Measurements from ENCODE around the gene PERM1.

PERM1 gene

DNA sequence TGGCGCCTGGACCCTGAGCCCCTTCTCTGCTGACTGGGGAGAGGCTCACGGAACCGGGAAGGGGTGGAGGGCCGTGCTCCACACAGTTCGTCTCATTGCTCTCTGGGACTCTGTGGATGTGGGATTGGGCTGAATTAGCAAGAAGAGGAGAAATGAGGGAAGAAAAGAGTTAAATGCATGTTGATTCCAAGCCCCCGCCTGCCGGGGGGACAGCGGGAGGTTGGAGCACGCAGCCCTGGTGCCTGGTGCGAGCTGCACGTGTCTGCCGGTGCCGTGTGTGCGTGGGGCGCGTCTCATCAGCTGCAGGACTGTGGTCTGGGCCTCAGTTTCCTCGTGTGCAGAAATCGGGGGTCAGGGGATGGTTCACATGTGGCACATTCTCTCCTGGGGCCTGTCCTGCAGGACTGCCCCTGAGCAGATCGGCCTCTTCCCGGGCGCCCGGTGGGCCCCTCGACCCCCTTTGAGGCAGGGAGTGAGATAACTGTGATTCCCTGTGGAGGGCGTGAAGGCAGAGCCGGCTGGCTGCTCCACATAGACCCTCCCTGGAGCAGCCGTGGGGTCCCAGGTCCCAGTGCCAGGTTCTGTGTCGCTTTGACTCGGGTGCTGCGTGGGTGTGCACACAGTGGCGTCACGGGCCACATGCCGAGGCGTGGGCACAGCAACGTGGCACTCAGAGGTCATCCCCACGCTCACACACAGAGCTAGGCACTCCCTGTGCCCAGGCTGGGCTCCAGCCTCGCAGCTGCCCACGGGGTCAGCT lies 46.7 kb downstream of the PERM1 start:
- DNase-seq (ENCODE audit: low read depth) = no peak

DNA sequence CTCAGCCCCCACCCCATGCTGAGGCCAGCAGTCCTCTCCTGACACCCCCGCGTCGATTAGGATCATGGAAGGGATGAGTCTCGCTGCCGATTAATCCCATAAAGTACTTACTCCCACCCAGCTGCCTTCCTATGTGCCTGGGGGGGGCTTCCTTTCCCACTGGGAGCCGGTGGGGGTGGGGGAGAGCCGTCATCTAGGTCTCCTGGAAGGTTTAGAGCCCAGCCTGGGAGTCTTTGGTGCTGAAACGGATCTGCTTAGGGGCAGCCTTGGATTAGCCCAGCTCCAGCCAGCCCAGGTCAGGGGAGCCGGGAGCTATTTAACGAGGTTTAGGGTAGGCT lies 48.3 kb downstream of the PERM1 start:
- no peak for DNase-seq (ENCODE audit: low read depth)

DNA sequence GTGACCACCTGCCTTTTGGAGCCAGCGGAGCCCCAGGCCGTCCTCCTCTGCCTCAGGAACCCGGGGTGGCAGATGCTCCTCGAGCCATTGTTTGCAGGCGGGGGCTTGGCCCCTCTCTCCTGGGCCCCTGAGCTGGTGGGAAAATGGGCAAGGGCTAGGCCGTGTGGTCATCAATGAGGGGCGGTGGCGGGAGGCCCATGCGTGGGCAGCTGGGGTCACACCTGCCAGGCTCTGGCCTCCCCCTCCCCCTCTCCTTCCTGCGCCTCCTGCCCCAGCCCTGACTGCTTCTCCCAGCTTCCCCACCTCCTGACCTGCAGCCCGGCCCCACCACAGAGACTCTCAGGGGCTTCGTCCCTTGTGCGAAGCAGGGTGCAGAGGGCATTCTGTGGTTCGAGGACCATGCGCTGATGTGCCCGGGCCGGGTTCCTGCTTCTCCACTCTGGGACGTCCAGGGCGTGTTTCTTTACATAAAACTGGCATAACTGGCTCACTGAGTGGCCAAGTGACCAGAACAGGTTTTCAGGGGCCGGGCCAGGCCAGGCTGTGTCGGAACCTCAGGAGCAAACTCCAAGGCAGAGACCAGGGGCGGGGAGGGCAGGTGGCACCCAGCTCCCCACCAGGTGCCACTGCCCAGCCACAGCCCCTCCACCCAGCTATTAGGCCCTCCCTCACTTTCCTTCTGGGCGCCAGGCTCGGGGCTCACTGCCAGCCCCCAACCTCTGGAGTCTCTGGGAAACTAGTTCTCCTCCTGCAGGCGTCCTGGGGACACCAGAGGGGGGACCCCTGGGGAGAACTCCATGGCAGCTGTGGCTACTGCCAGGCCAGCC lies 48.9 kb downstream of the PERM1 start:
- DNase-seq (ENCODE audit: low read depth) = no peak

DNA sequence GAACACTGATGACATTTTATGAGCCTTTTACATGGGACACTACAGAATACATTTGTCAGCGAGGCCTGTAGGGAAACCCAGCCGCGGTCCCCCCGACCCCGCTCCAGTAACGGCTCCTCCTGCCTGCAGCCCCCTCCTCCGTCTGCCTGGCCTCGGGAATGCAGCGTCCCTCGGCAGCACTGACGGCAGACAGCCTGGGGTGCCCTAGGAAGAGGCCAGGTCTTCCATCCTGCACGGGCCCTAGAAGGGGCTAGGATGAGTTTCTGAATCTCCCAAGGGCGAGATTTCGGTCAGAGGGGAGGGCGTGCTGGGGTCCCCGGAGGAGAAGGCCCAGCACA lies 49.8 kb downstream of the PERM1 start:
- no peak for DNase-seq (ENCODE audit: low read depth)

DNA sequence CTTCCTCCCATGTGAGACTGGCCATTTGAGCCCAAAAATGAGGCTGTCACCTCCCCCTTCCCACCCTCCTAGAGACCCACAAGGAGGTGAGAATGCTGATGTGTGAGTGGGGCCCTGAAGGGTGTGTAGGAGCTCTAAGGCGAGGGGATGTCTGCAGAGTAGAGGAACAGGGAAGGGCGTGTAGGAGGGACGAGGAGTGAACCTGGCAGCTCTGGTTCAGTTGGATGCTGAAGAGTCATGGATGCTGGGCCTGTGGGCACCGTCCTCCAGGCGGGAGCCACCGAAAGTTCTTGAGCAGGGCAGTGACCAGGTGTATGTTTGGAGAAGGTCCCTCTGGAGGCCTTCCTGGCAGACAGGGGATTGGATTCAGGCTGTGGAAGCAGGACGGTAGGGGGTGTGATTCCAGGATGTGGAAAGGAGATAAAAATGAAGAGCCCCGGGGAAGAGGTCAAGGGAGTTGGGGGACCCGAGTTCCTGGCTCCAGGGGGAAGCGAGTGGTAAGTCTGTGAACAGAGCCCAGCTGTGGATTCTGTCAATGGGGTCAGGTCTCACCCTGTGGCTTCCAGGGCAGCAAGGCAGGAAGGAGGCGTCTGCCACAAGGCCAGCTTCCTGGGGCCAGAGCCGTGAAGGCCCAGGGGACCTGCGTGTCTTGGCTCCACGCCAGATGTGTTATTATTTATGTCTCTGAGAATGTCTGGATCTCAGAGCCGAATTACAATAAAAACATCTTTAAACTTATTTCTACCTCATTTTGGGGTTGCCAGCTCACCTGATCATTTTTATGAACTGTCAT lies 50.3 kb downstream of the PERM1 start:
- no peak for DNase-seq (ENCODE audit: low read depth)

DNA sequence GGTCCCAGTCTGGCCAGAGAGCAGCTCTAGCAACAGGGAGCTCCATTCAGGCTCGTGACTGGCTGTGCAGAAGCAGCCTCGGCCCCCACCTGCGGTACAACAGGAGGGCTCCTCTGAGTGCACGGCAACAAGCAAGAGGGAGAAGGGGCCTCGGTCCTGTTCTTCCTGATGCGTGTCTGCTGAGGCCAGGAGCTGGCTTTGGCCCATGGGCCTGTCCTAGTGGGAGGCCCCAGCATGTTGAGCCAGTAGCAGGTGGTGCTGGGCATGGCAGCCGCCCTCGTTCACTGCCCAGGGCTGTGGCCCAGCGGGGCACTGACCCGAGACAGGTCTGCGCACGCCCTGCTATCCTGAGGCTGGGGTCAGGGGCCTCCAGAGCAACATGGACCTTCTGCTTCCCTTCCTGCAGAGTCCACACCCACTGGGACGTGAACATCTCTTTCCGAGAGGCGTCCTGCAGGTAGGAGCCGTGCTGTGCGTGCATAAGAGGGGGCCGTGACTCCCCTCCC lies 51.2 kb downstream of the PERM1 start:
- DNase-seq (ENCODE audit: low read depth) = no peak

DNA sequence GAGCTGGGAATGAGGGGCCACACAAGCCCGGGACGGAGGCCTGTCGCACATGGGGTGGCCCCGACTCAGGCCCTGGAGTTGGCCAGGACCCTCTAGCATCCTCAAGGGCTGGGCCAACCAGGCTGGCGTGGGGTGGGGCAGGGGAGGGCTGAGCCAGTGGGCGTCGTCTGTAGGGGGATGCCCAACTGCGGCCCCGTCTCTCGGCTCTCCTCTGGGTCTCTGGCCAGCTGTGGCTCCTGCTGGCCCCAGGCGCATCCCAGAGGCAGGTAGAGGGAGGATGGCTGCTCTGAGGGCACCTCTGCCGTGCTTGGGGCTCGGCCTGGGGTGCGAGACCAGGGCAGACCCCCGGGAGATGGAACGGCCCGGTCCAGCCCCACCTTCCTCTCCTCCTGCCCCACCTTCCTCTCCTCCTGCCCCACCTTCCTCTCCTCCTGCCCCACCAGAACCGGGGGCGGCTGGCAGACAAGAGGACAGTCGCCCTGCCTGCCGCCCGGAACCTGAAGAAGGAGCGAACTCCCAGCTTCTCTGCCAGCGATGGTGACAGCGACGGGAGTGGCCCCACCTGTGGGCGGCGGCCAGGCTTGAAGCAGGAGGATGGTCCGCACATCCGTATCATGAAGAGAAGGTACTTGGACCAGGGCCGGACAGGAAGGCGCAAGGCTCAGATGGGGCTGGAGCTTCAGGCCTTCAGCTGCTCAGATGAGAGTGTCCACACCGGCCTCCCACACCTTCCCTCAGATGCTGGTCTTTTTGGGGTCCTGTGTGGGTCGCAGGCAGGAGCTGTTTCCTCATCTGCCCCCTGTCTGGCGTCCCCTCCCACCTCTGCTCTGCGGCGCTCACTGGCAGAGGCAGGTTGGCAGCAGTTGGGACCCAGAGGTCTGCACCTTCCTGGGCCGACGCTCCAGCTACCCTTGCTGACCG lies 51.9 kb downstream of the PERM1 start:
- DNase-seq (ENCODE audit: low read depth) = no peak

DNA sequence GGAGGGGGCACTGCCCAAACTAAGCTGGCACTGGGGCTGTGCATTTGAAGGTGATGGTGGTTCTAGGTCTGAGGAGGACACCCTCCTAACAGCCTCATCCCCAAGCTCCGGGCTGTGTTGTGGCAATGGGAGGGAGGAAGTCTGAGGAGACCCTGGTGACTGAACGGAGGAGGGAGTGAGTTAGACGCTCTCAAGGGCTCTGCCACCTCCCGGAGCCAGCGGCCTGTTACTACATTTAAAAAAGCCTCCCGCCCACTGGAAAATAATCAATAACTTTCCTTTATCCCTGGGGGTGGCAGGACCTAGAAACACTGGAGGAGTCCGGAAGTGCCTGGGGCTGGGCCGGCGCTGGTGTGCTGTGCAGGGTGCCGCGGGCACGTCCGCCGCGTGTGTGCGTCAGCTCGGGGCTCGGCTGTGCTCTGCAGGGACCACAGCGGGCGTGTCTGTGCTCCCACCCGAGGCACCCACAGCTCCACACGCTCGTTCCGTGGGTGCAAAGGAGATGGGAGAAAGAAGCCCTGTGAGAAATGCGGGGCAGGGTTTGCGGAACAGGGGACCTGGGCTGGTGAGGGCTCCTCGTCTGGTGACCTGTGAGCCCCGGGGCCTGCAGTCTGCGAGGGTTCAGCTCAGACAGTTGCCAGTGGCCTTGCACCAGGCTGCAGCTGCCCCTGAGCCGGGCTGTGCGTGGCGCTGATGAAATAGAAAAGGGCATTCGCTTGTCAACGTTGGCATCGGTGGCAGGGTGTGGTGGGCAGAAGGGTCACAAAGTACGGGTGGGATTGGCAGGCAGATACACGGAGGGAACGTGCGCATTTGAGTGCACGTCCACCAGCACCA lies 52.9 kb downstream of the PERM1 start:
- no peak for DNase-seq (ENCODE audit: low read depth)

DNA sequence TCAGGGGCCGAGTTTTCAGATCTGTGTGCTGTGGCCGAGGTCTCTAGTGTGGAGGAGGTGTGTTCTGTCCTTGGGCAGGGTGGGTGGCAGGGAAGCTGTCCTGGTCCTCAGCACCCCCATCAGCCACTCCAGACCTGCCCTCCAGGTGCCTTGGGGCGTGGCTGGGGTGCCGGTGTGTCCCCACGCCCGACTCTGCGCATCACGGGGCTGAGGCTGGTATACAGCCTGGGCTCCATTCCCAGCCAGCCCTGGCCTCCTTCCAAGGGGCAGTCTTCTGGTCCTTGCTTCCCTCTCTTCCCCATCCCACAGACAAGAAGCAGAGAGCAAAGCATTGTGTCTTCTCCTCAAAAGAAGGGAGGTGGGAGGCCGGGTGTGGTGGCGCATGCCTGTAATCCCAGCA lies 54.1 kb downstream of the PERM1 start:
- DNase-seq (ENCODE audit: low read depth) = no peak

DNA sequence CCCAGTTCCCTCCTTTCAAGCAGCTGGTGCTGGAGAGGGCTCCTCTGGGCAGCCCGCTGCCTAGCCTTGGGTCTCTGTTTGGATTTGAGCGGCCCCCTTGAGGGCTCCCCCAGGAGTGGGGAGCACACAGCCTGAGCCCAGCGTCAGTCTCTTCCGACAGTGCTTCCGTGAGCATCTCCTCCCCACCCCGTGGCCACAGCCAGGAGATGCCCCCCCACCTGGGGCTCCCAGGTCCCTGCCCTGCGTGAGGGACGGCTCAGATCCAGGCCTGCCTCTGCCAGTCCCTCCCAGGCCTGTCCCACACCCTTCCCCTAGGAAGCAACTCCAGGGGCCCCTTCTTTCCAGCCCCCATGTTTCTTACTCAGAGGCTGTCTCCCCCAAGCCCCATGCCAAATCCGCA lies 54.7 kb downstream of the PERM1 start:
- no peak for DNase-seq (ENCODE audit: low read depth)

DNA sequence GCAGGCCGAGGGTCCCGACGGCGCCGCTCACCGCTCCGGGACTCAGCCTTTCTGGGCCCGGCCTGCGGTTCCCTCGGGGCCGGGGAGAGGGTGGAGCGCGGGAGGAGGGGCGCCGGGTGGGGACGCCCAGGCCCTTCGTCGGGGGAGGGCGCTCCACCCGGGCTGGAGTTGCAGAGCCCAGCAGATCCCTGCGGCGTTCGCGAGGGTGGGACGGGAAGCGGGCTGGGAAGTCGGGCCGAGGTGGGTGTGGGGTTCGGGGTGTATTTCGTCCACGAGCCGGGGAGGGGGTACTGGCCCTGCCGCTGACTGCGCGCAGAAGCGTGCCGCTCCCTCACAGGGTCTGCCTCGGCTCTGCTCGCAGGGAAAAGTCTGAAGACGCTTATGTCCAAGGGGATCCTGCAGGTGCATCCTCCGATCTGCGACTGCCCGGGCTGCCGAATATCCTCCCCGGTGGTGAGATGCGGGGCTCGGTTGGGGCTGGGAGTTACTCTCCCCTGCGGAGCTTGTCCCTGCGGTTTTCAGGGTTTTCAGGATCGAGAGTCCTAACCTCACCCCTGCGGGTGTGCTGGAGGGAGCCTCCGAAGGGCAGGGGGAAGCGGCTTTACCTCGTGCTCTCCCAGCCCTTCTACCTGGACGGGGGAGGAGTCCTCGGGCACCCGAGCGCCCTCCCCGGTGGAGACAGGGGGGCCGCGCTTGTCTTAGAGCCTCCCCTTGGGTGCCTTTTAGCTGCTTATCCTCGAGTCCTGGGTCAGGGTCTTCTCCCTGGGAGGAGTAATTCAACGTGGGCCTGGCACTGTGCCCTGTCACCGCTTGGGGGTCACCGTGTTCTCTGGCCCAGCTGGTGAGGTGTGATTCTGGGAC lies 56.1 kb downstream of the PERM1 start:
- no peak for DNase-seq (ENCODE audit: low read depth)
